Adrenal gland (tissue), 12 donors: ENCODE data around the gene SERPINA9. TPM values are rescaled to one million over a fixed set of nuclear protein-coding genes. Genes with fewer than 3 reads are reported as not detected.
A peak's percentile ranks its signal among the peaks of the same experiment; 100 is the strongest.

Source experiments
- DNase-seq, 7 donors: peaks; one replicate each; pipeline ENCODE4 v3.0.0-alpha.2; 2019 to 2020
- H3K27ac ChIP-seq, 5 donors: fragments of 200-600 bp; sonication (generic) in 4 of 5; 1 replicate in 3 of 5; 2 replicates in 2 of 5; pipeline versions ENCODE4 v1.5.1 to v1.8.0; 2016 to 2020; ENCODE audit warnings: mild to moderate bottlenecking in 1 of 5
- H3K27me3 ChIP-seq: fragments of 200-600 bp; 2 replicates; pipeline ENCODE4 v1.8.0; 2021
- H3K36me3 ChIP-seq, 2 donors: fragments of 200-600 bp; replicated peaks in 1 of 2; 1 replicate in 1 of 2; 2 replicates in 1 of 2; pipeline versions ENCODE4 v1.5.1 to v1.8.0; 2018 to 2022
- H3K4me1 ChIP-seq, 2 donors: fragments of 200-600 bp; replicated peaks in 1 of 2; 1 replicate in 1 of 2; 2 replicates in 1 of 2; pipeline versions ENCODE4 v1.5.1 to v1.8.0; 2018 to 2021
- H3K4me3 ChIP-seq, 4 donors: fragments of 200-600 bp; sonication (generic) in 3 of 4; one replicate each; pipeline ENCODE4 v1.5.1; 2016 to 2018
- H3K9me3 ChIP-seq, 3 donors: fragments of 200-600 bp; sonication (generic) in 1 of 3; replicated peaks in 1 of 3; 1 replicate in 2 of 3; 2 replicates in 1 of 3; pipeline versions ENCODE4 v1.5.1 to v1.8.0; 2016 to 2021
- POLR2A ChIP-seq, 2 donors: fragments of 450-650 bp; IDR thresholded peaks; one replicate each; pipeline ENCODE4 v1.6.1; 2017; ENCODE audit warnings: antibody characterized with exemption in 2 of 2, mild to moderate bottlenecking in 2 of 2, moderate library complexity in 1 of 2
- WGBS, 4 donors: extraction: QIAGEN DNeasy Blood & Tissue Kit in 2 of 4; methylation state at CpG; one replicate each; pipeline versions ENCODE4 v1.1.5 to v1.1.7; 2013 to 2017; 5-methylcytosine and 5-hydroxymethylcytosine counted together
- intact Hi-C, 2 donors: fragments of 100-400 bp; cut with DNase I; formaldehyde crosslinking; loops; one replicate each; pipeline versions ENCODE4 v1.14.1 to v1.15.0; 2022 to 2023
- polyA plus RNA-seq, 3 donors: library from polyadenylated mRNA; stranded (reverse); fragments of 200-250 nt in 2 of 3; fragments of 350-450 nt in 1 of 3; fragmentation: Illumina TruSeq in 1 of 3; extraction: RNeasy Lipid Tissue Mini Kit (QIAGEN cat#74804) in 1 of 3; gene quantifications; one replicate each; pipeline ENCODE4 v1.2.3, GENCODE V29; 2013 to 2014
- total RNA-seq, 9 donors: library from RNA; depleted of rRNA in 4 of 9; stranded (reverse); fragments of >200 nt in 4 of 9; fragments of 120-200 nt in 1 of 9; fragmentation: NEBNext Ultra II Directional in 1 of 9; extraction: Animal tissue kit (Norgen Biotek cat#: 25700) in 1 of 9; gene quantifications; one replicate each; pipeline versions ENCODE4 v1.1.0 to v1.2.4, GENCODE V29; 2013 to 2023
- TF ChIP-seq, protein P1 (sequence below), 6 experiments: fragments of 450-650 bp in 4 of 6; fragments of 200-600 bp in 2 of 6; sonication (generic) in 1 of 6; IDR thresholded peaks; 1 replicate in 5 of 6; 2 replicates in 1 of 6; pipeline versions ENCODE4 v1.5.1 to v1.8.0; 2016 to 2021; ENCODE audit warnings: antibody characterized with exemption in 6 of 6, mild to moderate bottlenecking in 2 of 6, moderate library complexity in 1 of 6
- donor health status: healthy with polysubstance abuse.
- donor health status: Bipolar disorder and iron deficiency.
- donor health status: DM: yes; HTN: yes; CAD: no.
- donor health status: DM: no; HTN: no; CAD: no.
- donor health status: DM: no; HTN: no; CAD: no.
- donor health status: DM: yes; HTN: yes; CAD: no.

SERPINA9 gene
- total and polyA plus RNA-seq, 12 donors, result not detected

DNA sequence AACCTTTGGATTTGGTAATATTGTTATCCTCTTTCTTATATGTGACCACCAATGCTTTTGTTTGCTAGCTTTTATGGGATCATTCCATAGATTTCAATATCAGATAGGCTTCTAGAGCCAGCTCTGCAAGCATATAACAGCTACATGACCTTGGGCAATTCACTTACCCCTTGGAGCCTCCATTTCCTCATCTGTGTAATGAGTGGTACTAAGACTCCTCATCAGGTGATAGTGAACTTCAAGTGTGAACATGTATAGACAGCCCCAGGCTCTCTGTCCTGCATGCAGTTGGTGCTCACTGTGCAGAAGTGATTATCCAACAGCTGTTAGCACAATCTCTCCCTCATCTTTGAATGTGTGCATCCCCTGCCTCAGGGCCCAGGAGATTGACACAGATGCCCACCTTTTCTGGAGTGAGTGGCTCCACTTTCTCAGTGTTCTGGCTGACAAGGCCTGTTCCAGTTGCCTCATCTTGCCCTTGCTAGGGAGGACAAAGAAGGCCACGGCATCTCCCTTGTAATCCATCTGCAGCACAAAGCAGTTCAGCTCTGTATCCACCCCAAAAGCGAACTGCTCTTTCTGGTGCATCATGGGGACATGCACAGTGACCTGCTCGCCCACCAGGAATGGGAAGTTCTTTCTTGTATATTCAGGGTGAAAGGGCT is 9.2 kb downstream of the SERPINA9 start:
- DNase-seq, result no peak
- no peaks in the 10 kb centered on the region for H3K4me1 ChIP-seq
- intact Hi-C loops, result no loop called here
- 66 to 75% (median 70%) methylated on average over 2 to 3 of the region's 3 CpGs for WGBS, 4 donors
- no peak overlapping the region for H3K27ac ChIP-seq
- H3K36me3 ChIP-seq, result no peaks in the 10 kb centered on the region
- TF ChIP-seq, protein P1, sequence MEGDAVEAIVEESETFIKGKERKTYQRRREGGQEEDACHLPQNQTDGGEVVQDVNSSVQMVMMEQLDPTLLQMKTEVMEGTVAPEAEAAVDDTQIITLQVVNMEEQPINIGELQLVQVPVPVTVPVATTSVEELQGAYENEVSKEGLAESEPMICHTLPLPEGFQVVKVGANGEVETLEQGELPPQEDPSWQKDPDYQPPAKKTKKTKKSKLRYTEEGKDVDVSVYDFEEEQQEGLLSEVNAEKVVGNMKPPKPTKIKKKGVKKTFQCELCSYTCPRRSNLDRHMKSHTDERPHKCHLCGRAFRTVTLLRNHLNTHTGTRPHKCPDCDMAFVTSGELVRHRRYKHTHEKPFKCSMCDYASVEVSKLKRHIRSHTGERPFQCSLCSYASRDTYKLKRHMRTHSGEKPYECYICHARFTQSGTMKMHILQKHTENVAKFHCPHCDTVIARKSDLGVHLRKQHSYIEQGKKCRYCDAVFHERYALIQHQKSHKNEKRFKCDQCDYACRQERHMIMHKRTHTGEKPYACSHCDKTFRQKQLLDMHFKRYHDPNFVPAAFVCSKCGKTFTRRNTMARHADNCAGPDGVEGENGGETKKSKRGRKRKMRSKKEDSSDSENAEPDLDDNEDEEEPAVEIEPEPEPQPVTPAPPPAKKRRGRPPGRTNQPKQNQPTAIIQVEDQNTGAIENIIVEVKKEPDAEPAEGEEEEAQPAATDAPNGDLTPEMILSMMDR (IDR thresholded peaks at IDR 0.05), result no peak
- no peak for TF ChIP-seq POLR2A (IDR thresholded peaks at IDR 0.05)
- no peaks in the 10 kb centered on the region for H3K9me3 ChIP-seq
- H3K4me3 ChIP-seq, result no peak overlapping the region
- H3K27me3 ChIP-seq, result no peaks in the 10 kb centered on the region

DNA sequence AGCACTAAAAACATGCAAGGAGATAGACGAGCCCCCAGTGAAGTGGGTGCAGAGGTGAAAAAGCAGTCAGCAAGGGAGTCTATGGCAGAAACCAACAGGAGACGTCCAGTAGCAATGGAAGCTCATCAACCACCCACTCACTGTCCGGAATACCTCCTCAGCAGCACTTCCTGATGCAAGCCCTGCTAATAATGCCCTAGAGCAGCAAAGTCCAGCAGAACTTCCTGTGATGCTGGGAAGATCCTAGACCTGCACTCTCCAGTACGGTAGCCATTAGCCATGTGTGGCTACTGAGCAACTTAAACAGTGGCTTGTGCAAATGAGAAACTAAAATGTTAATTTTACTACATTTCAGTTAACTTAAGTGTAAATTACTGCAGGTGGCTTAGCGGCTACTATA is 11.0 kb downstream of the SERPINA9 start:
- Histone ChIP-seq H3K36me3 (no peaks in the 10 kb centered on the region), H3K4me1 (no peaks in the 10 kb centered on the region), H3K27ac (no peak overlapping the region), H3K9me3 (no peaks in the 10 kb centered on the region), H3K4me3 (no peak overlapping the region), H3K27me3 (no peaks in the 10 kb centered on the region)
- TF ChIP-seq, protein P1 (IDR thresholded peaks at IDR 0.05), result no peak
- TF ChIP-seq POLR2A (IDR thresholded peaks at IDR 0.05), result no peak
- intact Hi-C loops, result no loop called here
- DNase-seq, result no peak
- WGBS, 4 donors, result 78 to 86% (median 84%) methylated on average over 5 of the region's 5 CpGs

DNA sequence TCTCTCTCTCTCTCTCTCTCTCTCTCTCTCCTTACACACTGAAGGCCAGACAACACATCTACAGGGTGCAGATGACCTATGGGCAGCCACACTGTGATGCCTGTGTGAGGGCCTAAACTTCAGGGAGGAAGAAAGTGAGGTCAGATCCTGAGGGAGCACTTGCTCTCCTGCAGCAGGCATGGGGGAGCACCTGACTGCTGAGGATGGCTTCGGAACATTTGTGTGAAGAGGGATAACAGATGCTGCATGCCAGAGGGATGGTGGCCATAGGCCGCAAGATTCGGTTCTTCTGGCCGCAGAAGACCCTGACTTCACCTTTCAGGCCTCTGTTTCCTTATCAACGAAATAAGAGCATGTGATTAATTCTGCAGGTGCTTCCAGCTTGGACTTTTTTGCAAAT is 11.7 kb downstream of the SERPINA9 start:
- Histone ChIP-seq H3K4me1 (no peaks in the 10 kb centered on the region), H3K4me3 (no peak overlapping the region), H3K9me3 (no peaks in the 10 kb centered on the region), H3K36me3 (no peaks in the 10 kb centered on the region), H3K27me3 (no peaks in the 10 kb centered on the region), H3K27ac (no peak overlapping the region)
- DNase-seq, result no peak
- WGBS, 4 donors, result 83 to 92% (median 85%) methylated on average over 5 of the region's 5 CpGs
- TF ChIP-seq POLR2A (IDR thresholded peaks at IDR 0.05), result no peak
- TF ChIP-seq, protein P1 (IDR thresholded peaks at IDR 0.05), result no peak
- intact Hi-C loops, result no loop called here

DNA sequence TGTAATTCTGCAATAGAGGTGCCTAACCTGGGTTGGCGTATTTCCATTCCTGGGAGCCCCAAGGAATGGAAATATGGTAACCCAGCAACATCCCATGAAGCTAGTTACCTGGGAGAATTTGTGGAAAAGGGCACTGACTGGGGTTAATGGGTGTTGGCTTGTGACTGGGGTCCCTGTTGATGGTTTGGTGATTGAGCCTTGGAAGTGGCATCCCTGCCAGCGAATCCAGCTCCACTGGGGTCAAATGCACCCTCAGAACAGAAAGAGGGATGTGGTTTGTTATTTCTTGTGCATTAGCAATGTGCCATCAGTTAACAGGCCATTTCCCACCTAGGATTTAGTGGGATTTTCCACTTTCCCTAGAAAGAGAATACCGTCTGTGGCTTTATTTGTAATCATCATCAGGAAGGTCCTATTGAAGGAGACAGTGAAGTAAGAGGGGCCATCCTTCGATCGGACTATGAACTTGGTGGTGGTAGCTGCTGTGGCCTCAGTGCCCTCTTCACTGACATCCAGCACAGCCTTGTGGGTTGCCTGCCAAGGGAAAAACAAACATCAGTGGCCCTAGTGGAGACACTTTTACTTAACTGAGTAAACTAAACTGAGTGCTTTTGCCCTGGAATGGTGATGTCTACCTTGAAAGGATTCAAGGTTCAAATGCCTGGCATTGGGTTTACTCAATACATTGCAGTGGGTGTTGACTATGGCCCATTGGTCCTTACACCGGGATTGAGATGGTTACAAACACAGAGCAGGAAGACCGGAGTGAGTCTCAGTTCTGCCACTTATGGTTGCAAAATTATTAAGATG is 13.0 kb downstream of the SERPINA9 start:
- no peaks in the 10 kb centered on the region for H3K27me3 ChIP-seq
- no peaks in the 10 kb centered on the region for H3K9me3 ChIP-seq
- no peaks in the 10 kb centered on the region for H3K36me3 ChIP-seq
- DNase-seq, result peak in 1 of 7 donors; percentile 4
- TF ChIP-seq, protein P1 (IDR thresholded peaks at IDR 0.05), result no peak
- no peak for TF ChIP-seq POLR2A (IDR thresholded peaks at IDR 0.05)
- no peak overlapping the region for H3K27ac ChIP-seq
- intact Hi-C loops, result no loop called here
- WGBS, 4 donors, result 86 to 91% (median 88%) methylated on average over 7 of the region's 7 CpGs
- no peaks in the 10 kb centered on the region for H3K4me1 ChIP-seq
- H3K4me3 ChIP-seq, result no peak overlapping the region
